Superior temporal gyrus (tissue), 1 donor: Measurements from ENCODE around the gene CXCL1.
"Not testable (repeated sequence)": the region's sequence is repeated elsewhere in the genome, so short reads cannot be mapped to it uniquely, and the experiment has no call there.

Source experiments
- DNase-seq: peaks from one replicate; pipeline ENCODE4 v3.0.0-alpha.2; 2016; ENCODE audit errors: extremely low spot score

Gene CXCL1

DNA sequence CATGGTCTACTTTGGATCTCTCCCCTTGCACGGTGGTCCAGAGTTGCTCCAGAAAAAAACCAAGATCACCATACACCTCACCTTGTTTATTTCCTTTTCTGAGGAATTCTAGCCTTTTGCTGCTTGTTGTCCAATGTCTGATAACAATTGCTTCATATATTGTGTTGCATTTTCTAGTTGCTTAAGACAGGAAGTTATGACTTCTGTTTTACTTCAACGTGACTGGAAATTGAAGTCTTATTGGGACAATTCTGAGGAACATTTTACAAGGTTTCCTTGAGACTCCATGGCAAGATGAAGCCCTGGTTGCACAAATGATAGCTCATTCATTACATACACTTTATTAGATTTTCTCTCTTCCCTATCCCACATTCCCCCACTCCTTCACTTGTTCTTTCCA is 5.2 kb downstream of the CXCL1 start:
- DNase-seq: no peak

DNA sequence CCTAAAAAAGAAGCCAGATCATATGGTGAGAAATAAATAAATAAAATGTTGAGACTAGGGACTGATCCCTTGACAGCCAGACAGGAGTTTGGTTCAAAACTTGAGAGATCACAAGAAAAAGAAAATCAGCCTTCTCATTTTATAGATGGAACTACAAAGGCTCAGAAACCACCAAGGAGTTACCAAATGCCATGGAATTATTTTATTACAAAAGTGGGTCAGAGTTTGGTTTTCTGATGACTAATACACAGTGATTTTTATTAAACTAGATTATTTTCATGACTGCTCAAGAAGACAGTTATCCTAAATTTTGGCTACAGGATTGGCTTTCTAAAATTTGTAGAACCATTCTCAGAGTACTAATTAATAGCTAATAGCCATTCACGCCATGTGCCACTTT is 6.2 kb downstream of the CXCL1 start:
- no peak for DNase-seq

DNA sequence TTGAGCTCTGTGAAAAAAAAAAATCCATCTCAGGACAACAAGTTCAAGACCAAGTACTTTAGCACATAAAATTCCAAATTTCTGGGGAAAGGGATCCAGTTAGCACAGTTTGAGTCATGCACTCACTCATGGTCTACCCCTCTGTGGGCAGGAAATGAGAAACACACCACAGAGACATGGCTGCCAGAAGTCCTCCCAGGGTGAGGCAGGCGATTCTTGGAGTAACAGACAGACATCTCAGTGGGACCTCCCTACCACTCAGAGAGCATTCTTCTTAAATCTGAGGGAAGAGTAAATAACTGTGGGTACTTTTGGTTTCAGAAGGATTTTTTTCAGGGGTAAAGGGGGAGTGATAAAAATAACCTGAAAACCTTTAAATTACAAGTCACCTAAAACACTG is 14.1 kb downstream of the CXCL1 start:
- DNase-seq: no peak

DNA sequence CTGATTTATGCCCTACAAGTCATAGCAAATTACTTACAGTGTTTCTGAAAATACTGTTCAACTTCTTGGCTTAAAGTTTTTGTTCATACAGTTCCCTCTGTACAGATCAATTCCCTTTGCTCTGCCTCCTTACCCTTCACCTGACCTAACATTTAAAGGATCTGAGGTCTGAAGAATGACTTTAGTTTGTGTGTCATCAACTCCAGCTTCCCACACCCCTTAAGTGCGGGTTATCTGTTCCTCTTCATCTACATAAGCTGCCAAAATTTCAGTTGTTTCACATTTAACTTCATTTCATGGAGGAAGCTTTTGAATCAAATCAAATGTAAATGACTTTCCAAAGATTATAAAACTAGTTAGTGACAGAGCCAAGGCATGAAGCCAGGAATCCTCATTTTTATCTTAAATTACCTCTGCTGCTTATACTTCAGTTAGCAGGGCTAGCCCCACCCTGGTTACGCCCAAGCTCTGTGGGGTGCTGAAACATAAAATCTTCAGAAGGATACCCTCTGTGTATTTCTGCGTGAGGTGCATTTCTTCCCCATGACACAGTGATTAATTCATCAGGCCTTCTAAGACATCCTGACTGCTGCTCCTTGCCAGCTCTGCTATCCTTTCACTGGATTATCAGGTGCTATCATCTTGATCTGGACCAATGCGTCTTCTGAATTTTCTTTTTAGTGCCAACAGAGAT is 16.5 kb downstream of the CXCL1 start:
- DNase-seq: no peak

DNA sequence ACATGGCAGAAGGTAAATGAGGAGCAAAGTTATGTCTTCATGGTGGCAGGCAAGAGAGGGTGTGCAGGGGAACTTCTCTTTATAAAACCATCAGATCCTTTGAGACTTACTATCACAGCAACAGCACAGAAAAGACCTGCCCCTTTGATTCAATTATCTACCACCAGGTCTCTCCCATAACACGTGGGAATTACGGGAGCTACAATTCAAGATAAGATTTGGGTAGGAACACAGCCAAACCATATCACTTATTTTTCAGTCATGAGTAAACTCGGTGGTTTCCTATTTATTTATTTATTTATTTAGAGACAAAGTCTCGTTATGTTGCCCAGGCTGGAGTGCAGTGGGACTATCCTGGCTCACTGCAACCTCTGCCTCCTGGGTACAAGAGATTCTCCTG is 22.1 kb downstream of the CXCL1 start:
- DNase-seq: no peak

DNA sequence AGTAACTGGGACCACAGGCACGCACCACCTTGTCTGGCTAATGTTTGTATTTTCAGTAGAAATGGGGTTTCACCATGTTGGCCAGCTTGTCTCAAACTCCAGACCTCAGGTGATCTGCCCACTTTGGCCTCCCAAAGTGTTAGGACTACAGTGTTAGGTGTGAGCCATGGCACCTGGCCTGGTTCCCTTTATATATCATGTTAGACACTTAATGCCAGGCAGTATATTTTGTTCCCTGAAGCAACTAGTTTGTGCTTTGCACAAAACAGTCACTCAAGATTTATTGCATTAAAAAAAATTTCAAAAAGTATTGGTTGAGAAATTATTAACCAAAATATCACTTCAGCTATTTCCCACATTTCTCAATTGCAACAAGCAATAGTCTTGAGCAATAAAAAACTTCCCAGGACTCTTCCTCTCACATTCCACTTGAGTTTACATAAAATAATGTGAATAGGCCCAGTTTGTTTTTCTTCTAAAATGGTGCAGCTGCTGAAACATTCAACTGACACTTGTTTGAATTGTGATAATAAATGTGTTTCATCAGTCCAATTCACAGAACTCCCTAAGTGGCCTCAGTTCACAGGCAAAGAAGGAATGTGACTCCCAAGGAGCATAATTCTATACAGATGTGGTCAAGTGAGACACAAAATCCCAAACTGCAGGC is 22.7 kb downstream of the CXCL1 start:
- no peak for DNase-seq

DNA sequence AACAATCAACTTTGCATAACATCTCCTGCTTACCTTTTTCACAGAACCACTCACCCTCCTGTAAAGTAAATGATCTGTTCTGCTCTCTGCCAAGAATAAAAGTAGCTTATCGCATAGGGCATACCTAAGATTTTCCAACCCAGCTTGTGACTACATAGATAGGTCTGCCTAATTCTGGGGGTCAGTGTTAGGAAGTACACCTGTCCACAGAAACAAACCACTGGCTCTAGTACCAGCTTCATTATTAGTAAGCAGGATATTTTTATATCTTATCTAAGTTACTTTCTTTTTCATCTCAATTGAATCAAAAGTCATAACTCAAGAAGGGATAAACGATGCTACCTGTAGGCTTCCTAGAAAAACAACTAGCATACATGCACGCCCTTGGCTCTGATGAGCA is 23.8 kb downstream of the CXCL1 start:
- DNase-seq: no peak

DNA sequence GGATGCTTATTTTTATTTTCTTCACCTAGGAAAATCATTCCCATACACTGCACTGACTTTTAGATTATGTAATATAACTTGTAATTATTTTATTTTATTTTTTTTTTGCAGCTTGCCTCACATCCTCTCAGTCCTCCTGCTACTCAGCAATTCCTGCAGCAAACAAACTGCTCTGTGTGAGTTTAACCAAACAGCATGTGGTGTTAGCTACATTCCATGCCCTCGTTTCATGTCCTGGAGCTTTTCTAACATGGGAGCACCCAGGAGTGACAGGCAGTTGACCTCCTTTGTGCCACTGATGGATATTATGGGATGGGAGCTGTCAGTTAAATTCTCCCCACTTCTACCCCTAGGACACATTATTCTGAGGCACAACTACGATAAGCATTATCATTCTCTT is 24.8 kb downstream of the CXCL1 start:
- no peak for DNase-seq

DNA sequence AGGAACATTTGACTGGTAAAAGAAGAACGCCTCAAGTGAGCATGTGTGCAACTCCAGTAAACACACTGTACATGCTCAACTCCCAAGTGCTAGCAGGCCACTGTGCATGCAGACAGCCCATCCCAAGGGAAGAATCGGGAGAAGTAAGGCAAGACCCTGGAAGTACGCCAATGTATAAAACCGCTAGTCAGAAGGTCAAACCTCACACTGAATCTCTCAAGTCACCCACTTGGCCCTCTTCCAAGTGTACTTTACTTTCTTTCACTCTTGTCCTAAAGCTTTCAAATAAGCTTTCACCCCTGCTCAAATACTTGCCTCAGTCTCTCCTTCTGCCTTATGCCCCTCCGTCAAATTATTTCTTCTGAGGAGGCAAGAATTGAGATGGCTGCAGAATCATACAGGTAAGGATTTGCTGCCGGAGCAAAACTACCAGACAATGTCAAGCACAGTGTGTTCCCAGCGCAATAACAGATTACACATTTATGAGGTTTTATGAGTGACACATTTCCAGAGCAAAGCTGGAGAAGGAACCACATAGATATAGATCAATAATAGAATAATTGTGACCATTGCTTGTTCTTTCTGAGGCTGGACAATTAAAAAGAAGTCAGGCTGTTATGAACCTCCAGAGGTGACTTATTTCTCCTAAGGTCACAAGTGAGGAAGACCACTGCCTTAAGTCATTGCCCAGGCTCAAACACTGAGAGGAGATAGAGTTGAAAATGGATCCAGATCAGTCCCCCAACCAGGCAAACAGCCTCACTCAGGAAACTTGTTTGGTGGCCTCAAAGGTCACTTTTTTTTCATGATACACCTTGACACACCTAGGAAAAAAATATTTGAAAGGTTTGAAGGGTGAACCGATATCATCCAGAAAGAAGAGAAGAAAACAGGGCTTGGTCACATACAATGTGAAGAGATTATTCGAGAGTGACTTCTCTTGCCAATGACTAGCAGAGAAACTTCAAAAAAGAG is 26.3 kb downstream of the CXCL1 start:
- no peak for DNase-seq

DNA sequence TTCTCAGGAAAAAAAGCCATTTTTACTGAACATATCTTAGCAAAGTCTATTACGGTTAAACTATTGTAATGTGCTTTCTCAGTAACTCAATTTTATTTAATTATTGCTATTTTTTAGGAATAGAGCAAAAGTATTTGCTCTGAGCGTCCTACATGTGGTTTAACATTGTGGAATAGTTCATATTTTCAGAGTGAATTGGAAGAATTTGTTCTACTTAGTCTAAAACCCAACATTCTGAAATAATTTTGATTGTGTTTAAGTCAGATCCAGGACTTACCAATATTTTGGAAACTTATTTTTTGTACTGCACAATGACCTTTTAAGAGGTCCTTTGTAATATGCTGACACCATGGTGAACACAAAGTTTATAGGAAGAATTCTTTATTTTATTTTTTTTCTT is 27.2 kb downstream of the CXCL1 start:
- DNase-seq: no peak

DNA sequence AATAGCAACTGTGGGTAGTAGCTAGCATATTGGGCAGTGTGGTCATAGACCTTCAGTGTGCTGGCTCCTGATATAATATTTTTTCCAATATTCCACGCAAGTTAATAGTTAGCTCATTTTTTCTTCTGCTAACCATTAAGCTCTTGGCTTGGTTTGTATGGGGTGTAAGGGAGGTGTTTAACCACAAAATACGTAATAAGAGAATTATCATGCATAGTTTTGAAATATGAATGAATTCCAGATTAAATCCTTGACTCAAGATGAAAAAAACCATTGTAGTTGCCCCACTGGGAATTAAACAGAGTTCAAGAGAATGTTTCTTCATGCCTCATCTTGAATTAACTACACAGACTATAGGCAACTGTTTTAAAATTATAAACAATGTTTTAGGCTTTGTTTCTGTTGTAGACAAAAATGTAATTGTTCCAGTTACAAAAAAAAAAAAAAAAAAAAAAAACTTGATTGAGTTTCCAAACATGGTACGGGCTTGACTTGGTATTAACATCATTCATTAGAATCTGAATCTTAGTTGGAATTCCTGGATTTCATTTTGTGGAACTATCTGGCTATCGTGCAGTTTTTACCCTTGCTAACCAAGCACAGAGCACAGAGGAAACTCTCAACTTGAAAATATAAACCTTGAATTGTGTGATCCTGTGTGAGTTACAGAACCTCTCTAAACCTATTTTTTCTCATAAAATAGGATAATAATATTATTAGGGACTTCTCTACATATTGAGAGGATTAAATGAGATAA is 28.4 kb downstream of the CXCL1 start:
- DNase-seq: no peak

DNA sequence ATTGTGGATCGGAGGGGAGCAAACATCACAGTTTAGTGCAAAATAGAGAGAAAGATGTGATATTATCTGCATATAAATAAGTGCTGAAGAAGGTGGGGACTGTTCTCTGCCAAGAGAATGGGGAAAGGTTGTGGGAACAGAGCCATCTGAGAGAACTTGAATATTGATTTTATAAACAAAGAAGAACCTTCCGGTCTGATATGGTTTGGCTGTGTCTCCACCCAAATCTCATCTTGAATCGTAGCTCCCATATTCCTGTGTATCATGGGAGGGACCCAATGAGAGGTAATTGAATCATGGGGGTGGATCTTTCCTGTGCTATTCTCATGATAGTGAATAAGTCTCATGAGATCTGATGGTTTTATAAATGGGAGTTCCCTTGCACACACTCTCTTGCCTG is 30.1 kb downstream of the CXCL1 start:
- not testable (repeated sequence) for DNase-seq

DNA sequence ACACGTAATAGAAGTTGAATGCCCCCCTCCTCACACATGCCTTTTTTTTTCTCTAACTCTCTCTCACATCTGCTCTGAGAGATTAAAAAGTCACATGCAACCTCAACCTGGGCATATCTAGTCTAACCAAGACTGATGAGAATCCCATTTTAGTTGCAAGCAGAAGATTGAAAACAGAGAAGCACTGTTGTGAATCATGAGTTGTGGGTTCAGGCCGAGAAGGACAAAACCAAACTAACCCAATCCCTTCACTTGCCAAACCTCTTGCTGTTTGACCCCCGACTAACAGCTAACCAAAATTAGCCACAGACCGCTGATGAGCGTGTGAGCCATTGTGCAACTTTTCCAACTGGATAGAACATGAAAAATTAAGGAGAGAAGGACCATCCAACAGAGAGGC is 31.8 kb downstream of the CXCL1 start:
- DNase-seq: no peak

DNA sequence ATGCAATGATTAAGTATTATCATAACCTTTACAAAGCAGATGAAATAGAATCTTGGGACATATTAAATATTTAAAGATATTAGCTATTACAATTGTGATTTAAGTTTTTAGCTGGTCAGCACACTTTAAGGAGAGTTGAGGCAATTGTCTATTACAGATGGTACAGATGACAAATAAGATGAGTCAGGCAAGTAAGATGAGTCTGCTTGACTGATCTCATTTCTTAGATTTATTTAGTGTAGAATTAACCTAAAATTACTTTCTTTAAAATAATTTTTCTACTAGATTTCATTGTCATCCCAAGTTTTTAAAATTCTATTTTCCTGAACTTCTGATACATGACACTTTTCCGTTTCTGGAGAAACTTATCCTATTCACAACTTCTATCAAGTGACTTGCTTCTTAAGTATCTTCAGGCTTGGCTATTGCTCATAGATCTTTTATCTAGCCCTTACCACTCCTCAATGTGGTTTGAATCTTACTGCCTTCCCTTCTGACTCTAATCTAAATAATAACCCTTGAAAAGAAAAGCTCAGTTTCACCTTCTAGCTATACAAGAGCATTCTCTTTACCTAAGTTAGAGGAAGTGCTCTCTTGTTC is 32.9 kb downstream of the CXCL1 start:
- no peak for DNase-seq

DNA sequence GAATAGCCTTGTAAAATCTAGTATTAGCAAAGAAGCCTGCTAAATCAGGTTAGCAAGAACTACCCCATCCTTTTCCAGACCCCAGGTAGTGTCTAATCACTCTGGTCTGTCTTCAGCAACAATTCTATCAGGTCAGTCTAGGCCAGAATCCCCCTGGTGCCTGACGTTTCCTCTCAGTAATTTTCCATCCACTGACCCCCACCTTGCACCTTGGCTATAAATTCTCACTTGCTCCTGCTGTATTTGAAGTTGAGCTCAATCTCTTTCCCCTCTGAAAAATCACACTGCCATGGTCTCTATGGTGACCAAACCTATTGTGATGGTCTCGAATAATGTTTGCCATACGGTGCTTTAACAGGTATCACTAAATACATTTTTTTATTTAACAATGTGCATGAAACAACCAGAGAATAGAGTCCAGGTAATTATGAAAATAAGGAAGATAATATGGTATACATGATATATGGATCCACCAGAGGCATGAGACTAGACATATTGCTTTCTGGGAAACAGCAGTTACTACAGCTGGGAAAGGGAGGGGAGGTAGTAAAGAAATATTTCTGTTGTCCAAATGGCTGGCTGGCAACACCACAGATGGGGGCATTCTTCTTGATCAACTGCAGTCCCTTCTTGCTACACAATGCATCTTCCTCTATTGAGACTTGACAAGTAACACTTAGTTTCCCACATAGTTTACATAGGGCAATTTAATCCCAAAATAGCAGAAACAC is 33.8 kb downstream of the CXCL1 start:
- DNase-seq: no peak

DNA sequence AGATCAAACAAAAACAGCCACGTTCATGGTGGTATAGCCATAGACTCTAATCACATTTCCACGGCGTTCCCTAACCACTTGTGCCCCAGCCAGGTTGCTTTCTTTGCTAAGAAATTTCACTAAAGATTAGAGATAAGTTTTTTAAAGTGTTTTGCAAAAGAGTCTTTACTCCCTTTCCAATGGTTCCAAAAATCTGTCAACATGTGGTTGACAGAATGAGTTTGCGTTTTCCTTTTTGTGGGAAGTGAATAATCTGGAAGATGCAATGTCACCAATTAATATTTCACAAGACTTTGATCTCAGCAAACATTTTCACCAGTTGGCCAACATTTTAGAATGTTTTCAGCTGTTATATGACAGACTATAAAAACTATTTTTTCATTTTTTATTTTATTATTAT is 35.3 kb downstream of the CXCL1 start:
- no peak for DNase-seq

DNA sequence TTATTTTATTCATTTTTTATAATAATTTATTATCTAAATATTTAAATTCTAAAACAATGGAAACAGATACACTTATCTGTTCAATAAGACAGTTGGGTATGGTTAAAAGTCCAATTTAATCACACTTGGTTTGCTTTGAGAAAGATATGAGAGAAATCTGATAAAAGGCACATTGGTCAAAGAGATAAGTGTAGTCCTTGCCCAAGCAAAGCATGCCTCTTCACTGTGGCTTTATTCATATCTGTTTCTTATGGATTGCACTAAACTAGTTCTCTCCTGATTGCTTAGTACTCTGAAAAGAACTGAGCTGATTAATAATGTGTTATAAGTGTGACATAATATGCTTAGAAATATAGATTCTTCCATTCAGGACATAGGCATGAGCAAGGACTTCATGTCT is 39.8 kb downstream of the CXCL1 start:
- no peak for DNase-seq

DNA sequence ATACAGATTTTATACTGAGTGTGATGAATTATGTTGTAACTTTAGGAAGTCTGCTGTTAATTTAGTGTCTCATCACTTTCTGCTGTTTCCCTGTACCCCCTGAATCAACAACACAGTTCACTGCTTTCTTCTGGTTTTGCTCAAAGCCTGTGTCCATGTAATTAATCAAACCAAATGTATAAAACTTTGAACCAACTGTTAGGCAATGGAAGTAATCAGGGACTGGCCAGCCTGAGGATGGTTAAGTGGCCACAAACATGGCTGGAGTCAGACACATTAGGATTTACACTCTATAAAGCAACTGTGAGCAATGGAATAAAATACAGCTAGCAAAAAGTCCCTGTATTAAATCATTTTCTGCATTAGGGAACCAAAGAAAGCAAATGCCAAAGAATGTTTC is 42.6 kb downstream of the CXCL1 start:
- DNase-seq: no peak

DNA sequence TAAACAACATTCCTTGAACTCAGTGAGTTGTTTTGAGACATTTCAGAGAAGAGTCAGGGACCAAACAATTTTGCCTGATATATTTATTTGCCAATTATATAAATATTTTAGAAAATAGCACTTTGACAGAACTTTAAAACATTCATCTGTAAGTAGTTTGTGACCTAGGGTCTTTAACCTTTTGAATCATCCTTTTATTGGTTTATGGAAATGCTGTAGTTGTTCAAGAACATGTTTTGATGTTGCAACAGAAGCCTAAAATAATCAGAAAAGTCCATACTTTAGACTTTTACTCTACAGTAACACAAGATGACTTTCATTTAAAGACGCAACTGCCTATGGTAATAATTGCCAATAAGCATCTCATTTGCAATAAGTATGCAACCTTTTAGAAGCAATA is 43.0 kb downstream of the CXCL1 start:
- DNase-seq: no peak

DNA sequence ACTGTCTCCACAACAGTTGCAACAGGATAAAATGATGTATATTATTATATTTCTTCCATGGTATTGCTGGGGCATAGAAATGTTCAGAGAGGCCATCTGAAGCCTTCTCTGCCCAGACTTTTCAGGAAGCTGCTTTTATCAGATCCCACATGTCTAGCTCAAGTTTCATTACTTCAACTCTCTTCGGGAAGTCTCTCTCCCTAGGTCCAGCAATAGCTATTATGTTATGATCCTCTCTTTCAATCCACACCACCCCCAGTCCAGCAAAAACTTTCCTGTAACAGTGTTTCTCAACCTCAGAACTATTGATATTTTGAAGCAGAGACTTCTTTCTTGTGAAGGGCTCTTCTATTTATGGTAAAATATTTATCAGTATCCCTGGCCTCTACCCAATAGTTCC is 44.9 kb downstream of the CXCL1 start:
- no peak for DNase-seq
